T1000 (cell line): ENCODE measurements around the gene XRCC4.

Source experiments
- DNase-seq: peaks from one replicate; lab custom pipeline; 2025; ENCODE audit warnings: mixed read lengths; lab: John Stamatoyannopoulos, UW

The XRCC4 gene

GRCh38 chr5:83385812-83386211 is 308.5 kb downstream of the XRCC4 start:
- DNase-seq, result no peak

- no peak for DNase-seq
These were observed 309.7 kb downstream of the XRCC4 start for GRCh38 chr5:83387041-83387440.

- DNase-seq, result no peak
These were observed 311.3 kb downstream of the XRCC4 start for GRCh38 chr5:83388608-83389007.

GRCh38 chr5:83392766-83393503 is 315.6 kb downstream of the XRCC4 start:
- DNase-seq, result no peak

- DNase-seq, result no peak
These were observed 316.1 kb downstream of the XRCC4 start for GRCh38 chr5:83393504-83393866.

- no peak for DNase-seq
These were observed 316.8 kb downstream of the XRCC4 start for GRCh38 chr5:83394190-83394589.

GRCh38 chr5:83396662-83397061 is 319.3 kb downstream of the XRCC4 start:
- no peak for DNase-seq

- DNase-seq, result no peak
These were observed 320.3 kb downstream of the XRCC4 start for GRCh38 chr5:83397658-83398057.

GRCh38 chr5:83400241-83400640 is 322.9 kb downstream of the XRCC4 start:
- no peak for DNase-seq

GRCh38 chr5:83400701-83401100 is 323.4 kb downstream of the XRCC4 start:
- no peak for DNase-seq

- DNase-seq, result no peak
These were observed 323.9 kb downstream of the XRCC4 start for GRCh38 chr5:83401122-83401731.

GRCh38 chr5:83401775-83402174 is 324.4 kb downstream of the XRCC4 start:
- DNase-seq, result no peak
